ENCODE measurements around the gene RAB22A.

Gene RAB22A

GRCh38 chr20:58277578-58278472, 31.7 kb upstream of the RAB22A start:
- H3K4me1 ChIP-seq (ENCODE audit: insufficient read depth, low read length), result no peaks in the 10 kb centered on the region
- H3K36me3 ChIP-seq (ENCODE audit: insufficient read depth, low read depth, low read length), result no peaks in the 10 kb centered on the region
- H3K9ac ChIP-seq (ENCODE audit: low read depth, low read length), result no peak overlapping the region
- H3K27ac ChIP-seq (ENCODE audit: low read length), result no peak overlapping the region
- H3K27me3 ChIP-seq (ENCODE audit: insufficient read depth, low read length), result no peaks in the 10 kb centered on the region
- no peak overlapping the region for H3K4me3 ChIP-seq (ENCODE audit: low read length)
- H3K9me3 ChIP-seq (ENCODE audit: insufficient read depth, low read depth, low read length), result no peaks in the 10 kb centered on the region

GRCh38 chr20:58286729-58287128, 22.8 kb upstream of the RAB22A start:
- Histone ChIP-seq H3K36me3 (ENCODE audit: insufficient read depth, low read depth, low read length) (peaks cover 10% of the 10 kb centered on the region; the same call in 1 of the 2 replicates), H3K4me1 (ENCODE audit: insufficient read depth, low read length) (no peaks in the 10 kb centered on the region), H3K27ac (ENCODE audit: low read length) (no peak overlapping the region)

DNA sequence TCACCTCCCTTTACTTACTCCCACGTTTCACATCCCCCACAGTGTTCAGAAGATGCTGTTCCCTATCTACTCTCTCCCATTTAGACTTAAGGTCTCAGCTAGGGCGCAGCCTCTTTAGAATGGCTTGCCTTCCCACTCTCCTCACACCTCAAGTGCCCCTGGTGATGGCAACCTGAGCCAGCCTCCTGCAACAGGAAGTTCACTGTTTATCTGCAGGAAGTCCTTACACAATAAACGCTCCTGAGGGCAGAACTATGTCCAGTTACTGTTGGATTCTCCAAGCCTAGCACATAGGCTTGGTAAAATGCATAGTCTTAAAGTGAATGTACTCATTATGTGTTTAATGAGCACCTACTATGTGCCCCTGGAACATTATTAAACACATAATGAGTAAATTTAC, 21.9 kb upstream of the RAB22A start:
- Histone ChIP-seq H3K9ac (ENCODE audit: low read depth, low read length) (no peak overlapping the region), H3K9me3 (ENCODE audit: insufficient read depth, low read depth, low read length) (no peaks in the 10 kb centered on the region), H3K27ac (ENCODE audit: low read length) (no peak overlapping the region), H3K4me1 (ENCODE audit: insufficient read depth, low read length) (no peaks in the 10 kb centered on the region), H3K4me3 (ENCODE audit: low read length) (no peak overlapping the region), H3K27me3 (ENCODE audit: insufficient read depth, low read length) (no peaks in the 10 kb centered on the region), H3K36me3 (ENCODE audit: insufficient read depth, low read depth, low read length) (peaks cover 10% of the 10 kb centered on the region; the same call in 1 of the 2 replicates)

More at GRCh38 chr20:58286729-58287128, 22.8 kb upstream of the RAB22A start:
- no peak overlapping the region for H3K4me3 ChIP-seq (ENCODE audit: low read length)
- H3K27me3 ChIP-seq (ENCODE audit: insufficient read depth, low read length), result no peaks in the 10 kb centered on the region
- H3K9ac ChIP-seq (ENCODE audit: low read depth, low read length), result no peak overlapping the region
- H3K9me3 ChIP-seq (ENCODE audit: insufficient read depth, low read depth, low read length), result no peaks in the 10 kb centered on the region

DNA sequence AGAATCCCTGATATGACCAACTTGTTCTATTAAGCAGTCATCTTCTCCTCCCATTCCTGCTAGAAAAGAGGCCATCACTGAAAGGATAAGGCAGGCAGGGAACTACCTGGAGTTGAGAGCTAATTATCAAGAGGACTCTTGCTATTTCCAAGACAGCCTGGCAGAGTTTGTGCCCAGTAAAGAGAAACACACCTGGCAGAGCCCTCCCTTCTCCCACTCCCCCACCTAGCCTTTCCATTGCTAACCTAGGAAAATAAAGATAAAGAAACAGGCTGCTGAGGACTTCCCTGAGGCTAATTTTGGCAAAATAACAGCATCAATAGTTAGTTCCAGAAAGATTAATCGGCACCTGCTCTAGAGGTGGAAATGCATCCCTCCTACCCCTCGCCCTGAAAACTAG, 20.4 kb upstream of the RAB22A start:
- H3K4me3 ChIP-seq (ENCODE audit: low read length), result no peak overlapping the region
- 0 out of 2 replicates have a peak, but pooled peaks cover under 1% of the 10 kb centered on the region for H3K4me1 ChIP-seq (ENCODE audit: insufficient read depth, low read length)
- no peak overlapping the region for H3K27ac ChIP-seq (ENCODE audit: low read length)
- H3K27me3 ChIP-seq (ENCODE audit: insufficient read depth, low read length), result no peaks in the 10 kb centered on the region
- no peak overlapping the region for H3K9ac ChIP-seq (ENCODE audit: low read depth, low read length)
- H3K9me3 ChIP-seq (ENCODE audit: insufficient read depth, low read depth, low read length), result no peaks in the 10 kb centered on the region
- H3K36me3 ChIP-seq (ENCODE audit: insufficient read depth, low read depth, low read length), result peaks cover 10% of the 10 kb centered on the region; the same call in 1 of the 2 replicates

GRCh38 chr20:58293453-58293852, 16.1 kb upstream of the RAB22A start:
- Histone ChIP-seq H3K4me1 (ENCODE audit: insufficient read depth, low read length) (peaks cover 11% of the 10 kb centered on the region), H3K36me3 (ENCODE audit: insufficient read depth, low read depth, low read length) (no peaks in the 10 kb centered on the region), H3K27me3 (ENCODE audit: insufficient read depth, low read length) (no peaks in the 10 kb centered on the region), H3K9ac (ENCODE audit: low read depth, low read length) (no peak overlapping the region), H3K27ac (ENCODE audit: low read length) (no peak overlapping the region), H3K4me3 (ENCODE audit: low read length) (no peak overlapping the region), H3K9me3 (ENCODE audit: insufficient read depth, low read depth, low read length) (no peaks in the 10 kb centered on the region)

DNA sequence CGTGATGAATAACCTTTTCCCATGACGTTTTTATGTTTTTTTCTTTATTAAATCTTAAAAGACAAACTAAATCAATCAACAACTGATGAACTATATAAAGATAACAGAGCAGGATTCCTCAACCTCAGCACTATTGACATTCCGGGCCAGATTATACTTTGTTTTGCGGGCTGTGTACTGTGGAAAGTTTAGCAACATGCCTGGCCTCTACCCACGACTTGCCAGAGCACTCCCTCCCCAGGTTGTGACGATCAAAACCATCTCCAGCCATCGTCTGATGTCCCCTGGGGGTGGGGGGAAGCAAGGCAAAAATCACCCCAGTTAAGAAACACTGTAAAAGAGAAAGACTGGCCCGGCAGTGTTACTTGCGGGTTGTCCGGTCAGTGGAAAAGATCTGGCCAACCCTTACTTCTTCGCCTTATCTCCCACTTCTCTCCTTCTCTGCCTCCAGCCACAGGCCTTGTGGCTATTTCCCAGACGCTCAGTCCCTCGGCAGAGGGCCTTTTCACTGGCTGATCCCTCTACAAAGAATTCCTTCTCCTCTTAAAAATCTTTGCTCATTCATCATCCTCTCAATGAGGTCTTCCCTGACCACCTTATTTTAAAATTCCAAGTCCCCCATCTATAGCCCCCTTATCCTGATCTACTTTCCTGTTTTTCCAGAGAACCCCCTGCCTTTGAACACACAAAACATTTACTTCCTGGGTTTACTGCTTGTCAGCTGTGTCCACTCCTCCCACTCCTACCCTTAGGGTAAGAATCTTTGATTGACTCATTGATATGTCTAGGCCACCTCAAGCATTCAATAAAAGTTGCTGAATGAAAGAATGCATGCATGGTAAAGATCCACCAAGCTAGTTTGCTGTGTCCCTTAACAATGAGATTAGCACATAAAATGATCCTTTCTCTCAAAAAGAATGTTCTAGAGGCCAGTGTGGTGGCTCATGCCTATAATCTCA, 14.7 kb upstream of the RAB22A start:
- no peaks in the 10 kb centered on the region for H3K36me3 ChIP-seq (ENCODE audit: insufficient read depth, low read depth, low read length)
- peaks cover 11% of the 10 kb centered on the region for H3K4me1 ChIP-seq (ENCODE audit: insufficient read depth, low read length)
- H3K4me3 ChIP-seq (ENCODE audit: low read length), result no peak overlapping the region
- H3K9ac ChIP-seq (ENCODE audit: low read depth, low read length), result no peak overlapping the region
- no peak overlapping the region for H3K27ac ChIP-seq (ENCODE audit: low read length)
- no peaks in the 10 kb centered on the region for H3K27me3 ChIP-seq (ENCODE audit: insufficient read depth, low read length)
- H3K9me3 ChIP-seq (ENCODE audit: insufficient read depth, low read depth, low read length), result no peaks in the 10 kb centered on the region

GRCh38 chr20:58296051-58296837, 13.3 kb upstream of the RAB22A start:
- Histone ChIP-seq H3K9ac (ENCODE audit: low read depth, low read length) (no peak overlapping the region), H3K36me3 (ENCODE audit: insufficient read depth, low read depth, low read length) (no peaks in the 10 kb centered on the region; the same call in 1 of the 2 replicates), H3K9me3 (ENCODE audit: insufficient read depth, low read depth, low read length) (no peaks in the 10 kb centered on the region), H3K4me3 (ENCODE audit: low read length) (no peak overlapping the region), H3K4me1 (ENCODE audit: insufficient read depth, low read length) (peaks cover 11% of the 10 kb centered on the region), H3K27ac (ENCODE audit: low read length) (no peak overlapping the region), H3K27me3 (ENCODE audit: insufficient read depth, low read length) (no peaks in the 10 kb centered on the region)

- Histone ChIP-seq H3K9ac (ENCODE audit: low read depth, low read length) (no peak overlapping the region), H3K27ac (ENCODE audit: low read length) (no peak overlapping the region), H3K9me3 (ENCODE audit: insufficient read depth, low read depth, low read length) (no peaks in the 10 kb centered on the region), H3K4me1 (ENCODE audit: insufficient read depth, low read length) (peaks cover 11% of the 10 kb centered on the region), H3K4me3 (ENCODE audit: low read length) (no peak overlapping the region), H3K27me3 (ENCODE audit: insufficient read depth, low read length) (no peaks in the 10 kb centered on the region), H3K36me3 (ENCODE audit: insufficient read depth, low read depth, low read length) (no peaks in the 10 kb centered on the region; the same call in 1 of the 2 replicates)
These were observed 12.1 kb upstream of the RAB22A start for GRCh38 chr20:58297394-58297793.

DNA sequence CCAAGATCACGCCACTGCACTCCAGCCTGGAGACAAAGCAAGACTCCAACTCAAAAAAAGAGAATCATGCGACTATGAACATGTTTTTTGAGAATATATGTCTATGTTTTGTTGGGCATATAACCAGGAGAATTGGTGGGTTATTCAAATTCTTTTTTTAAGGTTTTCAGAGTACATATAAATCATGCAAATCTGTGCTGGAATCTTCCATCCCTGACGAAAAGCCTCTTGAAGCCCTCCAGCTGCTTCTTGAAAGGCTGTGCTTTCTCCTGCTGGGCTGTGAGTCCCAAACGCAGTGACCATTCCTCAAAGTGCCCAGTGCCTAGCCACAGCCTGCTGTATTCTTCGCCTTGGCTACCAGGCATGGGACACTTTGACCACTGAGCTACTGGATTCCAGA, 9.2 kb upstream of the RAB22A start:
- no peaks in the 10 kb centered on the region; the same call in 1 of the 2 replicates for H3K36me3 ChIP-seq (ENCODE audit: insufficient read depth, low read depth, low read length)
- no peak overlapping the region for H3K9ac ChIP-seq (ENCODE audit: low read depth, low read length)
- no peaks in the 10 kb centered on the region for H3K9me3 ChIP-seq (ENCODE audit: insufficient read depth, low read depth, low read length)
- H3K4me3 ChIP-seq (ENCODE audit: low read length), result no peak overlapping the region
- H3K4me1 ChIP-seq (ENCODE audit: insufficient read depth, low read length), result no peaks in the 10 kb centered on the region
- H3K27ac ChIP-seq (ENCODE audit: low read length), result no peak overlapping the region
- H3K27me3 ChIP-seq (ENCODE audit: insufficient read depth, low read length), result no peaks in the 10 kb centered on the region

DNA sequence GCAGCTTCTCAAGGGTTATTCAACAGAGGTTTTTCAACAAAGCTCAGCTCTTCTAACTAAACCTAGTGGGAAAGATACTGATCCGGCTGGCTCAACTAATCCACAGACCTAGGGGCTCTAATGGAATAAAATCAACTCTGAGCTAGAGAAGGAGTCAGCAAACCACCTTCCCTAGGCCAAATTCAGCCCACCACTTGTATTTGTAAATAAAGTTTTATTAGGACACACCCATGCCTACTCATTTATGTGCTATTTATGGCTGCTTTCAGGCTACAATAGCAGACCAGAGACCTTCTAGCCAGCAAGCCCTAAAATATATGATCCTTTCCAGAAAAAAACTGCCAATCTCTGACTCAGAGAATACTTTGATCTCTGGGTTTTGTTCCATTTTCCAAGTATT, 6.0 kb upstream of the RAB22A start:
- no peaks in the 10 kb centered on the region for H3K27me3 ChIP-seq (ENCODE audit: insufficient read depth, low read length)
- H3K36me3 ChIP-seq (ENCODE audit: insufficient read depth, low read depth, low read length), result no peaks in the 10 kb centered on the region; the same call in 1 of the 2 replicates
- H3K4me3 ChIP-seq (ENCODE audit: low read length), result no peak overlapping the region
- no peaks in the 10 kb centered on the region for H3K9me3 ChIP-seq (ENCODE audit: insufficient read depth, low read depth, low read length)
- H3K27ac ChIP-seq (ENCODE audit: low read length), result no peak overlapping the region
- H3K9ac ChIP-seq (ENCODE audit: low read depth, low read length), result no peak overlapping the region
- H3K4me1 ChIP-seq (ENCODE audit: insufficient read depth, low read length), result no peaks in the 10 kb centered on the region

- H3K9me3 ChIP-seq (ENCODE audit: insufficient read depth, low read depth, low read length), result no peaks in the 10 kb centered on the region
- no peaks in the 10 kb centered on the region for H3K4me1 ChIP-seq (ENCODE audit: insufficient read depth, low read length)
- H3K4me3 ChIP-seq (ENCODE audit: low read length), result no peak overlapping the region
- H3K27me3 ChIP-seq (ENCODE audit: insufficient read depth, low read length), result no peaks in the 10 kb centered on the region
- no peak overlapping the region for H3K9ac ChIP-seq (ENCODE audit: low read depth, low read length)
- no peak overlapping the region for H3K27ac ChIP-seq (ENCODE audit: low read length)
- no peaks in the 10 kb centered on the region; the same call in 1 of the 2 replicates for H3K36me3 ChIP-seq (ENCODE audit: insufficient read depth, low read depth, low read length)
These were observed 4.5 kb upstream of the RAB22A start for GRCh38 chr20:58305061-58305460.

All from iPS-20b (cell line).